GM12865 (cell line): ENCODE results near the gene C19orf47.

Source experiments
- DNase-seq: peaks from one replicate; pipeline ENCODE4 v3.0.0; 2010; ENCODE audit warnings: low read depth
- H3K4me3 ChIP-seq: 2 replicates; pipeline ENCODE4 v1.5.1; 2011; ENCODE audit warnings: mild to moderate bottlenecking, low read depth, low read length, control low read depth
- TF ChIP-seq, protein P1 (sequence below): IDR thresholded peaks from 2 replicates; pipeline ENCODE4 v1.5.1; 2011; ENCODE audit warnings: low read length, control low read depth, low read depth, inconsistent platforms; ENCODE audit not compliant: insufficient read depth; ENCODE audit errors: missing control alignments

Gene C19orf47

GRCh38 chr19:40392894-40393517, 44.8 kb upstream of the C19orf47 start:
- TF ChIP-seq, protein P1, sequence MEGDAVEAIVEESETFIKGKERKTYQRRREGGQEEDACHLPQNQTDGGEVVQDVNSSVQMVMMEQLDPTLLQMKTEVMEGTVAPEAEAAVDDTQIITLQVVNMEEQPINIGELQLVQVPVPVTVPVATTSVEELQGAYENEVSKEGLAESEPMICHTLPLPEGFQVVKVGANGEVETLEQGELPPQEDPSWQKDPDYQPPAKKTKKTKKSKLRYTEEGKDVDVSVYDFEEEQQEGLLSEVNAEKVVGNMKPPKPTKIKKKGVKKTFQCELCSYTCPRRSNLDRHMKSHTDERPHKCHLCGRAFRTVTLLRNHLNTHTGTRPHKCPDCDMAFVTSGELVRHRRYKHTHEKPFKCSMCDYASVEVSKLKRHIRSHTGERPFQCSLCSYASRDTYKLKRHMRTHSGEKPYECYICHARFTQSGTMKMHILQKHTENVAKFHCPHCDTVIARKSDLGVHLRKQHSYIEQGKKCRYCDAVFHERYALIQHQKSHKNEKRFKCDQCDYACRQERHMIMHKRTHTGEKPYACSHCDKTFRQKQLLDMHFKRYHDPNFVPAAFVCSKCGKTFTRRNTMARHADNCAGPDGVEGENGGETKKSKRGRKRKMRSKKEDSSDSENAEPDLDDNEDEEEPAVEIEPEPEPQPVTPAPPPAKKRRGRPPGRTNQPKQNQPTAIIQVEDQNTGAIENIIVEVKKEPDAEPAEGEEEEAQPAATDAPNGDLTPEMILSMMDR, result peak; percentile 22
- no peak for DNase-seq
- H3K4me3 ChIP-seq, result no peak overlapping the region

DNA sequence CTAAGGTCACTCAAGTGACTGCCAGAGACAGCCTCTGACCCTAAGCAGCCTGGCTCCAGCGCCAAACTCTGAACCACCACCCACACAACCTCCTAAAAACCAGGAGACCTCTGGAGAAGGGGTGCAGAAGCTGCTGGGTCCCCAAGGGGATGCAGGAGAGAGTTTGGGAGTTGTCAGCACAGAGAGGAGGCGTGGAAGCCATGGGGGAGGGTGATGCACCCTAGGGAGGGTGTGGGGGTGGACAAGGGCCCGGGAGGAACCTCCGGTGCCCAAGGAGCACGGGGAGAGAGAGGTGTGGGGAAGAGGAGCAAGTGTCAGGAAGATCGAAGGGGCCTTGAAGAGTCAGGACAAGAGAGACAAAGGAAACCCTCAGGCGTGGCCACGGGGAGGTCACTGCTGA, 43.9 kb upstream of the C19orf47 start:
- DNase-seq, result no peak
- H3K4me3 ChIP-seq, result no peak overlapping the region
- TF ChIP-seq, protein P1, result no peak

DNA sequence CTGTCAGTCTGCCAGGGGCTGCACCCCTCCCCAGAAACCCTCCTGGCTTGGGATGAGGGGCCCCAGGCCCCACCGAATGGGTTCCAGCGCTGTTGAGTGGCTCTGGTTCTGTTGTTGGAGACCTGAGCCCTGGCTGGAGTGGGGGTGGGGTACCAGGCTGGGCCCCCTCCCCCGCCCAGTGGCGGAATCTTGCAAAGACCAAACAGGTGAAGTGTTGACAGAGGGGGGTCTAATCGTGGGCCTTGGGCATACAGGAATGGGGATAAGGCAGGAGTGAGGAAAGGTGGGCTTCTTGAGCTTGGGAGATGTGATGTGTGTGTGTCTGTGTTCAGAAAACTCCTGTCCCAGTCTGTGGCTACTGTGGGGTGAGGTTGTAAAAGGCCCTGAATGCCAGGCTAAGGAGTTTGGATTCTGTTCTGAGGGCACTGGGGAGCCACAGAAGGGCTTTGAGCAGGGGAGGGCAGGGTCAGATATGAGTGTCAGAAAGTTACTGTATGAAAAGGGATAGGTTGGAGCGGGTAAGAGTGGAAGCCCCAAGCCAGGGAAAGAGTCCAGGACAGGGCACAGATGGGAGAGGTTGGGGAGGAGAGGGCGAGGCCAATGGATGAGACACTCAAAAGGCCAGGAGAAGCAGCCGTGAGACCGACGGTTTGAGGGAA, 42.0 kb upstream of the C19orf47 start, which contains the start of gene HIPK4:
Gene HIPK4 (minus strand): TSS at position 98 of the 659 bp plus-strand sequence. CDS start 279 bp downstream, outside the sequence.
- TF ChIP-seq, protein P1, result no peak
- H3K4me3 ChIP-seq, result no peak within 1 kb of the TSS
- no peak for DNase-seq

GRCh38 chr19:40389404-40390083, 41.3 kb upstream of the C19orf47 start:
- TF ChIP-seq, protein P1, result no peak
- H3K4me3 ChIP-seq, result no peak overlapping the region
- DNase-seq, result no peak

DNA sequence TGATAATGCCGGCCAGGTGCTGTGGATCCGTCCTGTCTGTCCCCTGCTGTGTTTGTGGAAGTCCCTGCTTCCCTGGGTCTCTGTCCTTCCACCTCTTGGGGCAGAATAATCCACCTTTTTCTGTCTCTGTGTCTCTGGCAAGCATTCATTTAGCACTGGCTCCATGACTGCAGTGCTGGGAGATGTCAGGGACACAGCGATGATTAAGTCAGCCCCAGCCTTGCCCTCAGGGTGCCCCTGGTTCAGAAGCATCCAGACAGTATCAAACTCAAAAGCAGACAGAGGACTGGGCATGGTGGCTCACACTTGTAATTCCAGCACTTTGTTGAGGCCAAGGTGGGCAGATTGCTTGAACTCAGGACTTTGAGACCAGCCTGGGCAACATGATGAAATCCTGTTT, 40.3 kb upstream of the C19orf47 start:
- DNase-seq, result no peak
- TF ChIP-seq, protein P1, result no peak
- no peak overlapping the region for H3K4me3 ChIP-seq

DNA sequence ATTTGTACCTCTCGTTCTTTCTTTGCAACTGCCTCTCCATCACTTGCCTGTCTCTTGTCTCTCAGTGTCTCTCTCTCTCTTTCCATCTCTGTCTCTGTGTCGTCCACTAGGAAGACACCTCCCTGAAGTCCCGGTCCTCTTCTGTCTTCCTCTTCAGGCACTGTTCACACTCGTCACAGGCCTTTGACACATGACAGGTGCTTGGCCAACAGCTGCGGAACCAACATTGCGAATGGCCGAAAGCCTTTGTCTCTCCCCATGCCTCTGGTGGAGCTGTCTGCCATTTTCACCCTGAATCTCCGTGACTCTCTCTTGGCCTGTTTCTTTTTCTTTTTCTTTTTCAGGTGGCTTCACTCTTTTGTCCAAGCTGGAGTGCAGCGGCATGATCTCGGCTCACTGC, 39.0 kb upstream of the C19orf47 start:
- no peak overlapping the region for H3K4me3 ChIP-seq
- TF ChIP-seq, protein P1, result no peak
- no peak for DNase-seq
